ENCODE results near the gene NRSN2. TPM values are rescaled to one million over a fixed set of nuclear protein-coding genes. Genes with fewer than 3 reads are reported as not detected.

NRSN2 gene
- total RNA-seq, 1 experiment from 2014 or later = 44.9 TPM

- POLR2A ChIA-PET = interaction anchor here (0.6 kb wide), 1 partner anchor 15 kb away, joined by 9 read pairs; no protein-coding TSS in a partner anchor
Observed at GRCh38 chr20:370977-371754, 24.3 kb downstream of the NRSN2 start.

More at GRCh38 chr20:370977-371754, 24.3 kb downstream of the NRSN2 start:
- no peak for DNase-seq (ENCODE audit: low read depth, low spot score)
- no peaks in the 10 kb centered on the region for H3K9me3 ChIP-seq (ENCODE audit: control insufficient read depth, insufficient read depth, low read depth, low read length)
- in situ Hi-C loops (cut with HindIII; ENCODE audit: low pct_unique_long_range_greater_than_20kb, low sequenced_read_pairs) = no loop called here
- peak overlapping the region; percentile 70; the same call in 1 of the 2 replicates for H3K27ac ChIP-seq (ENCODE audit: low read length)
- no peaks in the 10 kb centered on the region for H3K36me3 ChIP-seq (ENCODE audit: control insufficient read depth, insufficient read depth, low read length)
- no TSS peak for BruUV-seq (replicated peaks)
- intact Hi-C loops (cut with micrococcal nuclease; ENCODE audit: unreplicated experiment) = no loop called here
- no peak overlapping the region for H3K4me3 ChIP-seq (ENCODE audit: low read depth in 2 of 2, low read length in 2 of 2)
- H3K4me1 ChIP-seq (ENCODE audit: control insufficient read depth, insufficient read depth, low read length) = peaks cover 13% of the 10 kb centered on the region
- CTCF ChIA-PET = interaction anchor here (0.8 kb wide), 1 partner anchor 60 kb away, joined by 3 read pairs; no protein-coding TSS in a partner anchor
- ATAC-seq = no peak
- TF ChIP-seq CTCF (IDR thresholded peaks at IDR 0.05) (no peak), TCF7L2 (IDR thresholded peaks at IDR 0.05; ENCODE audit: low read depth, low read length) (no peak), POLR2AphosphoS5 (IDR thresholded peaks at IDR 0.05; ENCODE audit: low read depth, low read length) (no peak), SIN3A (IDR thresholded peaks at IDR 0.05; ENCODE audit: borderline replicate concordance, insufficient read depth, low read depth, low read length) (no peak), REST (IDR thresholded peaks at IDR 0.05; ENCODE audit: insufficient read depth in 1 of 2, low read depth in 2 of 2, low read length in 1 of 2) (no peak)
- no peaks in the 10 kb centered on the region for H3K27me3 ChIP-seq (ENCODE audit: control insufficient read depth, insufficient read depth, low read length)
